Liver (tissue), 9 donors: ENCODE measurements around the gene TAF15. TPM values are rescaled to one million over a fixed set of nuclear protein-coding genes. Genes with fewer than 3 reads are reported as not detected.
A peak's percentile ranks its signal among the peaks of the same experiment; 100 is the strongest.

ENCODE experiments used
- DNase-seq: peaks from one replicate; pipeline ENCODE4 v3.0.0-alpha.2; 2017; ENCODE audit warnings: low spot score
- H3K27ac ChIP-seq, 2 donors: one replicate each; pipeline ENCODE4 v1.7.0; 2013; ENCODE audit warnings: inconsistent platforms in 2 of 2, low read length in 2 of 2, control low read depth in 1 of 2, low read depth in 1 of 2, mild to moderate bottlenecking in 1 of 2
- H3K27me3 ChIP-seq, 4 donors: one replicate each; pipeline versions ENCODE4 v1.6.1 to v1.7.0; 2013; ENCODE audit warnings: low read length in 3 of 4, inconsistent platforms in 1 of 4, mild to moderate bottlenecking in 1 of 4, moderate library complexity in 1 of 4; ENCODE audit not compliant: control insufficient read depth in 4 of 4, insufficient read depth in 4 of 4
- H3K36me3 ChIP-seq, 4 donors: one replicate each; pipeline versions ENCODE4 v1.6.1 to v1.7.0; 2013; ENCODE audit warnings: low read length in 3 of 4, mild to moderate bottlenecking in 3 of 4, low read depth in 1 of 4, moderate library complexity in 1 of 4; ENCODE audit not compliant: control insufficient read depth in 4 of 4, insufficient read depth in 3 of 4
- H3K4me1 ChIP-seq, 4 donors: one replicate each; pipeline versions ENCODE4 v1.6.1 to v1.7.0; 2013; ENCODE audit warnings: low read length in 3 of 4, mild to moderate bottlenecking in 3 of 4, moderate library complexity in 1 of 4; ENCODE audit not compliant: control insufficient read depth in 4 of 4, insufficient read depth in 4 of 4
- H3K4me3 ChIP-seq, 3 donors: one replicate each; pipeline versions ENCODE4 v1.6.1 to v1.7.0; 2013; ENCODE audit warnings: low read length in 3 of 3, control low read depth in 1 of 3, low read depth in 1 of 3, mild to moderate bottlenecking in 1 of 3
- H3K9ac ChIP-seq, 2 donors: one replicate each; pipeline ENCODE4 v1.7.0; 2013; ENCODE audit warnings: low read length in 2 of 2, mild to moderate bottlenecking in 2 of 2, moderate library complexity in 2 of 2, control low read depth in 1 of 2, low read depth in 1 of 2
- H3K9me3 ChIP-seq, 4 donors: one replicate each; pipeline versions ENCODE4 v1.6.1 to v1.7.0; 2013; ENCODE audit warnings: low read length in 3 of 4; ENCODE audit not compliant: control insufficient read depth in 4 of 4
- ATF3 ChIP-seq: IDR thresholded peaks from 2 replicates; pipeline ENCODE4 v1.6.1; 2016; ENCODE audit warnings: antibody characterized with exemption
- EGR1 ChIP-seq, 2 donors: IDR thresholded peaks; 2 replicates each; pipeline ENCODE4 v1.6.1; 2016 to 2018; ENCODE audit warnings: antibody characterized with exemption in 2 of 2, low read depth in 2 of 2
- HNF4A ChIP-seq, 2 donors: conservative IDR thresholded peaks; 2 replicates each; pipeline ENCODE4 v1.6.1; 2016; ENCODE audit warnings: antibody characterized with exemption in 2 of 2, mild to moderate bottlenecking in 2 of 2
- RAD21 ChIP-seq, 2 donors: IDR thresholded peaks; 2 replicates each; pipeline ENCODE4 v1.6.1; 2016; ENCODE audit warnings: antibody characterized with exemption in 2 of 2, mild to moderate bottlenecking in 2 of 2
- RXRA ChIP-seq, 2 donors: IDR thresholded peaks; 2 replicates each; pipeline ENCODE4 v1.6.1; 2017 to 2018; ENCODE audit warnings: antibody characterized with exemption in 2 of 2, mild to moderate bottlenecking in 1 of 2
- SP1 ChIP-seq: IDR thresholded peaks from 2 replicates; pipeline ENCODE4 v1.6.1; 2018; ENCODE audit warnings: antibody characterized with exemption, mild to moderate bottlenecking
- YY1 ChIP-seq: IDR thresholded peaks from 2 replicates; pipeline ENCODE4 v1.6.1; 2016; ENCODE audit warnings: antibody characterized with exemption, mild to moderate bottlenecking
- WGBS: extraction: QIAGEN DNeasy Blood & Tissue Kit; methylation state at CpG from one replicate; pipeline ENCODE4 v1.1.7; 2013; 5-methylcytosine and 5-hydroxymethylcytosine counted together
- polyA plus RNA-seq, 2 donors: library from polyadenylated mRNA; stranded (reverse) in 1 of 2; unstranded in 1 of 2; fragments of 200-250 nt in 1 of 2; fragments of >200 nt in 1 of 2; fragmentation: Nextera tagmentation in 1 of 2; extraction: Ambion mirVana in 1 of 2; gene quantifications; one replicate each; pipeline versions ENCODE4 v1.2.1 to v1.2.3, GENCODE V29; 2013 to 2015
- total RNA-seq, 2 donors: library from RNA; depleted of rRNA; stranded (reverse); fragments of >200 nt; gene quantifications; one replicate each; pipeline ENCODE4 v1.2.3, GENCODE V29; 2014
- TF ChIP-seq, protein P1 (sequence below): IDR thresholded peaks from 2 replicates; pipeline ENCODE4 v1.6.1; 2016; ENCODE audit warnings: antibody characterized with exemption
- TF ChIP-seq, protein P2 (sequence below): IDR thresholded peaks from 2 replicates; pipeline ENCODE4 v1.6.1; 2016; ENCODE audit warnings: antibody characterized with exemption
- TF ChIP-seq, protein P3 (sequence below): IDR thresholded peaks from 2 replicates; pipeline ENCODE4 v1.6.1; 2016; ENCODE audit warnings: antibody characterized with exemption, mild to moderate bottlenecking
- TF ChIP-seq, protein P4 (sequence below): fragments of 150-350 bp; IDR thresholded peaks from 2 replicates; pipeline ENCODE4 v1.5.1; 2017; ENCODE audit warnings: improper control_type of control experiment, low read depth, low read length; ENCODE audit not compliant: missing input control
- donor health status: healthy.
- donor health status: healthy.
- donor health status: healthy.
- donor health status: healthy.
- donor health status: healthy.

TAF15 gene
- total and polyA plus RNA-seq, 4 donors: 13.5 to 75.0 (median 67.6) TPM

DNA sequence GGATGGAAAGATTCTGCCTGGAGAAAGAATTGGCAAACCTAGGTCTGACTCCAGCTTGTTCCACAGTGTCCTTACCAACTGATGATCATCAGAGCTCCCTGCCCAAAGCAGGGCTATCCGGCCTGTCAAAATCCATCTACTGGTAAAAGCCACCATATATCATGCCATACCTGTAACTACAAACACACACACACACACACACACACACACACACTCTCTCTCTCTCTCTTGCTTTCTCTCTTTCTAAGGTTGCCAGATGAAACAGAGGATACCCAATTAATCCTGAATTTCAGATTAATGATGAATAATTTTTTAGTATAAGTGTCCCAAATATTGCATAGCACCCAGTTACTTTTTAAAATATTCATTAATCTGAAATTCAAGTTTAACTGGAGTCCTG, 12.3 kb upstream of the TAF15 start (continued):
- TF ChIP-seq, protein P1, sequence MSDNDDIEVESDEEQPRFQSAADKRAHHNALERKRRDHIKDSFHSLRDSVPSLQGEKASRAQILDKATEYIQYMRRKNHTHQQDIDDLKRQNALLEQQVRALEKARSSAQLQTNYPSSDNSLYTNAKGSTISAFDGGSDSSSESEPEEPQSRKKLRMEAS: no peak

- Histone ChIP-seq H3K4me1 (peaks cover 4 to 19% (median 10%) of the 10 kb centered on the region in 4 donors), H3K27ac (no peak overlapping the region), H3K36me3 (peaks cover 0 to 2% (median 0%) of the 10 kb centered on the region in 4 donors), H3K4me3 (no peak overlapping the region), H3K9ac (no peak overlapping the region), H3K27me3 (peaks cover 0 to 21% (median 3%) of the 10 kb centered on the region in 4 donors), H3K9me3 (no peaks in the 10 kb centered on the region)
- 67% methylated on average over 4 of the region's 4 CpGs for WGBS
- TF ChIP-seq SP1 (no peak), RAD21 (IDR thresholded peaks at IDR 0.05) (no peak), ATF3 (no peak)
- TF ChIP-seq, protein P2, sequence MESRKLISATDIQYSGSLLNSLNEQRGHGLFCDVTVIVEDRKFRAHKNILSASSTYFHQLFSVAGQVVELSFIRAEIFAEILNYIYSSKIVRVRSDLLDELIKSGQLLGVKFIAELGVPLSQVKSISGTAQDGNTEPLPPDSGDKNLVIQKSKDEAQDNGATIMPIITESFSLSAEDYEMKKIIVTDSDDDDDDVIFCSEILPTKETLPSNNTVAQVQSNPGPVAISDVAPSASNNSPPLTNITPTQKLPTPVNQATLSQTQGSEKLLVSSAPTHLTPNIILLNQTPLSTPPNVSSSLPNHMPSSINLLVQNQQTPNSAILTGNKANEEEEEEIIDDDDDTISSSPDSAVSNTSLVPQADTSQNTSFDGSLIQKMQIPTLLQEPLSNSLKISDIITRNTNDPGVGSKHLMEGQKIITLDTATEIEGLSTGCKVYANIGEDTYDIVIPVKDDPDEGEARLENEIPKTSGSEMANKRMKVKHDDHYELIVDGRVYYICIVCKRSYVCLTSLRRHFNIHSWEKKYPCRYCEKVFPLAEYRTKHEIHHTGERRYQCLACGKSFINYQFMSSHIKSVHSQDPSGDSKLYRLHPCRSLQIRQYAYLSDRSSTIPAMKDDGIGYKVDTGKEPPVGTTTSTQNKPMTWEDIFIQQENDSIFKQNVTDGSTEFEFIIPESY: no peak
- TF ChIP-seq, protein P3, sequence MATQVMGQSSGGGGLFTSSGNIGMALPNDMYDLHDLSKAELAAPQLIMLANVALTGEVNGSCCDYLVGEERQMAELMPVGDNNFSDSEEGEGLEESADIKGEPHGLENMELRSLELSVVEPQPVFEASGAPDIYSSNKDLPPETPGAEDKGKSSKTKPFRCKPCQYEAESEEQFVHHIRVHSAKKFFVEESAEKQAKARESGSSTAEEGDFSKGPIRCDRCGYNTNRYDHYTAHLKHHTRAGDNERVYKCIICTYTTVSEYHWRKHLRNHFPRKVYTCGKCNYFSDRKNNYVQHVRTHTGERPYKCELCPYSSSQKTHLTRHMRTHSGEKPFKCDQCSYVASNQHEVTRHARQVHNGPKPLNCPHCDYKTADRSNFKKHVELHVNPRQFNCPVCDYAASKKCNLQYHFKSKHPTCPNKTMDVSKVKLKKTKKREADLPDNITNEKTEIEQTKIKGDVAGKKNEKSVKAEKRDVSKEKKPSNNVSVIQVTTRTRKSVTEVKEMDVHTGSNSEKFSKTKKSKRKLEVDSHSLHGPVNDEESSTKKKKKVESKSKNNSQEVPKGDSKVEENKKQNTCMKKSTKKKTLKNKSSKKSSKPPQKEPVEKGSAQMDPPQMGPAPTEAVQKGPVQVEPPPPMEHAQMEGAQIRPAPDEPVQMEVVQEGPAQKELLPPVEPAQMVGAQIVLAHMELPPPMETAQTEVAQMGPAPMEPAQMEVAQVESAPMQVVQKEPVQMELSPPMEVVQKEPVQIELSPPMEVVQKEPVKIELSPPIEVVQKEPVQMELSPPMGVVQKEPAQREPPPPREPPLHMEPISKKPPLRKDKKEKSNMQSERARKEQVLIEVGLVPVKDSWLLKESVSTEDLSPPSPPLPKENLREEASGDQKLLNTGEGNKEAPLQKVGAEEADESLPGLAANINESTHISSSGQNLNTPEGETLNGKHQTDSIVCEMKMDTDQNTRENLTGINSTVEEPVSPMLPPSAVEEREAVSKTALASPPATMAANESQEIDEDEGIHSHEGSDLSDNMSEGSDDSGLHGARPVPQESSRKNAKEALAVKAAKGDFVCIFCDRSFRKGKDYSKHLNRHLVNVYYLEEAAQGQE: no peak
- DNase-seq: no peak
These were observed 11.9 kb upstream of the TAF15 start for GRCh38 chr17:35797370-35797769.

DNA sequence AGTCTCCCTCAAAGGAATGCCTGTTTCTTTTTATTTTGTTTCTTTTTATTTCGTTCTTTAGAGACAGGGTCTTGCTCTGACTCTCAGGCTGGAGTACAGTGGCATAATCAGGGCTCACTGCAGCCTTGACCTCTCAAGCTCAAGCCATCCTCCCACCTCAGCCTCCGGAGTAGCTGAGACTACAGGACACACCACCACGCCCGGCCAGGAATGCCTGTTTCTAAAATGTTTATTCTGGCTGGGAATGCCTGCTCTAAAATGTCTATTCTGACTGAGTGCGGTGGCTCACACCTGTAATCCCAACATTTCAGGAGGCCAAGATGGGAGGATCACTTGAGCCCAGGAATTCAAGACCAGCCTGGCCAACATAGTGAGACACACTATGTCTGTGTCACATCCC, 11.4 kb upstream of the TAF15 start:
- Histone ChIP-seq H3K27me3 (peaks cover 0 to 21% (median 3%) of the 10 kb centered on the region in 4 donors), H3K9ac (no peak overlapping the region), H3K4me3 (no peak overlapping the region), H3K36me3 (peaks cover 0 to 2% (median 0%) of the 10 kb centered on the region in 4 donors), H3K4me1 (peaks cover 4 to 19% (median 10%) of the 10 kb centered on the region in 4 donors), H3K9me3 (no peaks in the 10 kb centered on the region), H3K27ac (no peak overlapping the region)
- no peak for TF ChIP-seq HNF4A (conservative IDR thresholded peaks at IDR 0.05)
- no peak for TF ChIP-seq EGR1 (IDR thresholded peaks at IDR 0.05; ENCODE audit: low read depth in 2 of 2)
- no peak for DNase-seq
- WGBS: 80% methylated on average over 5 of the region's 5 CpGs

DNA sequence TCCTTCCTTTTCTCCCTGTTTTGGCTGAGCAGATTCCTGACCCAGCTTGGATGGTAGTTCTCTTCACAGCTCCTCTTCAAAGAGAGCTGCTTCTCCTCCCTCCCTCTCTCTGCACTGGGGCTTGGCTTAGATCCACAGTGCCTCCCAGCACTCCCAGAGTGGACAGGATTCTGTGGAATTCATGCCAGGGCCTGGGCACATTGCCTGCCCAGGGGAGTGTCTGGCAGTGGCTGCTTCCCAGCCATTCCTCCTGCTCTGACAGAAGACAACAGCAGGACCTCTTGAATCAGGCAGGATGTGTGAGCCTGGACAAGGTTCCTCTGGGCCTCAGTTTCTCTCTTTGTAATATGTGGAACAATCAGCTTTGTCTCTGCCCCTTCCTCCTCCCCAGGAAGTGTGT, 9.3 kb upstream of the TAF15 start:
- Histone ChIP-seq H3K4me1 (peaks cover 5 to 16% (median 8%) of the 10 kb centered on the region in 4 donors), H3K9ac (no peak overlapping the region), H3K4me3 (no peak overlapping the region), H3K9me3 (no peaks in the 10 kb centered on the region), H3K36me3 (no peaks in the 10 kb centered on the region), H3K27me3 (peaks cover 0 to 18% (median 1%) of the 10 kb centered on the region in 4 donors), H3K27ac (no peak overlapping the region)
- DNase-seq: no peak
- peak; percentile 22 for TF ChIP-seq YY1
- TF ChIP-seq RAD21 (IDR thresholded peaks at IDR 0.05): peak in 1 of 2 donors; percentile 61
- TF ChIP-seq HNF4A (conservative IDR thresholded peaks at IDR 0.05): peak in 1 of 2 donors; percentile 25
- TF ChIP-seq RXRA (IDR thresholded peaks at IDR 0.05): no peak
- TF ChIP-seq, protein P4, sequence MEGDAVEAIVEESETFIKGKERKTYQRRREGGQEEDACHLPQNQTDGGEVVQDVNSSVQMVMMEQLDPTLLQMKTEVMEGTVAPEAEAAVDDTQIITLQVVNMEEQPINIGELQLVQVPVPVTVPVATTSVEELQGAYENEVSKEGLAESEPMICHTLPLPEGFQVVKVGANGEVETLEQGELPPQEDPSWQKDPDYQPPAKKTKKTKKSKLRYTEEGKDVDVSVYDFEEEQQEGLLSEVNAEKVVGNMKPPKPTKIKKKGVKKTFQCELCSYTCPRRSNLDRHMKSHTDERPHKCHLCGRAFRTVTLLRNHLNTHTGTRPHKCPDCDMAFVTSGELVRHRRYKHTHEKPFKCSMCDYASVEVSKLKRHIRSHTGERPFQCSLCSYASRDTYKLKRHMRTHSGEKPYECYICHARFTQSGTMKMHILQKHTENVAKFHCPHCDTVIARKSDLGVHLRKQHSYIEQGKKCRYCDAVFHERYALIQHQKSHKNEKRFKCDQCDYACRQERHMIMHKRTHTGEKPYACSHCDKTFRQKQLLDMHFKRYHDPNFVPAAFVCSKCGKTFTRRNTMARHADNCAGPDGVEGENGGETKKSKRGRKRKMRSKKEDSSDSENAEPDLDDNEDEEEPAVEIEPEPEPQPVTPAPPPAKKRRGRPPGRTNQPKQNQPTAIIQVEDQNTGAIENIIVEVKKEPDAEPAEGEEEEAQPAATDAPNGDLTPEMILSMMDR: no peak
- TF ChIP-seq SP1: peak; percentile 18
- TF ChIP-seq, protein P3: peak; percentile 95
- TF ChIP-seq, protein P1: peak; percentile 43
